ENCODE results near the gene CA4. TPM values are rescaled to one million over a fixed set of nuclear protein-coding genes. Genes with fewer than 3 reads are reported as not detected.
A peak's percentile ranks its signal among the peaks of the same experiment; 100 is the strongest.

CA4 gene
- total and polyA plus RNA-seq, 9 of the 15 experiments (the other 6 are each of a cell fraction or from before 2014, with no cell fraction given) = 0.13 TPM; not detected in 7

GRCh38 chr17:60153606-60154390 lies 4.0 kb downstream of the CA4 start (continued):
- TF ChIP-seq ZBTB11 (CRISPR knock-in tag; IDR thresholded peaks at IDR 0.05) (peak in 1 of 3 experiments; percentile 81; a peak in 2 of 6 replicates), USF1 (CRISPR knock-in tag; IDR thresholded peaks at IDR 0.05) (no peak), ETV6 (IDR thresholded peaks at IDR 0.05; ENCODE audit: borderline replicate concordance in 1 of 2, low read depth in 2 of 2, low read length in 1 of 2) (no peak), ETV6 (CRISPR knock-in tag; IDR thresholded peaks at IDR 0.05; ENCODE audit: borderline replicate concordance) (no peak)
